Spleen (tissue), 7 donors: ENCODE measurements around the gene OTULIN.

Experiments used
- POLR2A ChIP-seq, 3 donors: fragments of 450-650 bp; IDR thresholded peaks; one replicate each; pipeline ENCODE4 v1.5.1; 2017; ENCODE audit warnings: antibody characterized with exemption in 3 of 3, mild to moderate bottlenecking in 1 of 3
- POLR2AphosphoS5 ChIP-seq, 3 donors: sonication (generic); formaldehyde crosslinking; IDR thresholded peaks; one replicate each; pipeline ENCODE4 v1.5.1; 2017; ENCODE audit warnings: antibody characterized with exemption in 3 of 3
- TF ChIP-seq, protein P1 (sequence below), 11 experiments: fragments of 200-600 bp in 7 of 11; fragments of 450-650 bp in 4 of 11; sonication (generic) in 4 of 11; IDR thresholded peaks in 8 of 11; conservative IDR thresholded peaks in 3 of 11; 1 replicate in 7 of 11; 2 replicates in 4 of 11; pipeline versions ENCODE4 v1.4.0 to v1.8.0; 2016 to 2021; ENCODE audit warnings: antibody characterized with exemption in 11 of 11, inconsistent platforms in 4 of 11, mild to moderate bottlenecking in 1 of 11
- donor health status: DM: no; HTN: no; CAD: no; lungs with moderate emphysema.
- donor health status: DM: no; HTN: no; CAD: no.
- donor health status: DM: no; HTN: no; CAD: no.

- TF ChIP-seq, protein P1, sequence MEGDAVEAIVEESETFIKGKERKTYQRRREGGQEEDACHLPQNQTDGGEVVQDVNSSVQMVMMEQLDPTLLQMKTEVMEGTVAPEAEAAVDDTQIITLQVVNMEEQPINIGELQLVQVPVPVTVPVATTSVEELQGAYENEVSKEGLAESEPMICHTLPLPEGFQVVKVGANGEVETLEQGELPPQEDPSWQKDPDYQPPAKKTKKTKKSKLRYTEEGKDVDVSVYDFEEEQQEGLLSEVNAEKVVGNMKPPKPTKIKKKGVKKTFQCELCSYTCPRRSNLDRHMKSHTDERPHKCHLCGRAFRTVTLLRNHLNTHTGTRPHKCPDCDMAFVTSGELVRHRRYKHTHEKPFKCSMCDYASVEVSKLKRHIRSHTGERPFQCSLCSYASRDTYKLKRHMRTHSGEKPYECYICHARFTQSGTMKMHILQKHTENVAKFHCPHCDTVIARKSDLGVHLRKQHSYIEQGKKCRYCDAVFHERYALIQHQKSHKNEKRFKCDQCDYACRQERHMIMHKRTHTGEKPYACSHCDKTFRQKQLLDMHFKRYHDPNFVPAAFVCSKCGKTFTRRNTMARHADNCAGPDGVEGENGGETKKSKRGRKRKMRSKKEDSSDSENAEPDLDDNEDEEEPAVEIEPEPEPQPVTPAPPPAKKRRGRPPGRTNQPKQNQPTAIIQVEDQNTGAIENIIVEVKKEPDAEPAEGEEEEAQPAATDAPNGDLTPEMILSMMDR (IDR thresholded peaks at IDR 0.05 in 8 of 11, conservative IDR thresholded peaks at IDR 0.05 in 3 of 11) = no peak
- no peak for TF ChIP-seq POLR2A (IDR thresholded peaks at IDR 0.05)
- no peak for TF ChIP-seq POLR2AphosphoS5 (IDR thresholded peaks at IDR 0.05)
Observed at GRCh38 chr5:14710313-14710994, 45.9 kb downstream of the OTULIN start.
